NCI-H226 (cell line): ENCODE data around the gene PRPF38B.

Experiments used
- DNase-seq: peaks from one replicate; pipeline ENCODE4 v3.0.0-alpha.2; 2015

PRPF38B gene

DNA sequence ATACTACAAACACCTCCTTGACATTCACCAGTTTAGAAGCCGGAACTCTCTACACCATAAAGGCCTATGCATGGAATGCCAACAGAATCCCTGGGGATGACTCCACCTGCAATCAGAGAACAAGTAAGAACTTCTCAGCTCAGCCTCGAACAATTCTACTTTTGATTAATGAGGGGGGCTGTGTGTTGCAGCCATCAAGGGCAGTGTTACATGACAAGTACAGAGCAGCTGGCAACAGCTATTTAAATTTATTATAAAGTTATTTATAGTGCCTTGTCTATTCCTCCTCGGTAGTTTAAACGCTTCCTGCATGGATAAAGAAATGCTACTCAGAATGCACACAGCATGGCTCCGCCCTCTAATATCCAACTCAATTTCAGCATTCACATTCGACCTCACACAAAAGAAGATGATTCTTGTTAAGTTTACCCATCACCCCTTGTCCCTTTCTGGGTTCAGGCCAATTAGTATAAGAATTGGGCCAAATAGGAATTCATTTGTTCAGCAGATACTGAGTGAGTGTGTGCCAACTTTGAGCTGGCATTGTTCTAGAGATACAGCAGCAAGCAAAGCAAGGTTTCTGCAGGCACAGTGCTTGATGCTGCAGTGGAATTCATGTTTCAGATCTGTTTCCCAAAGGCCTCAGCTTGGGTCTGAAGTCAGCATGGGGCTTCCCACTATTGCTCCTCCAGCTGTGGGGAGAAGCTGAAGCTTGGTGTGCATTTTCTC lies 27.0 kb downstream of the PRPF38B start:
- no peak for DNase-seq

DNA sequence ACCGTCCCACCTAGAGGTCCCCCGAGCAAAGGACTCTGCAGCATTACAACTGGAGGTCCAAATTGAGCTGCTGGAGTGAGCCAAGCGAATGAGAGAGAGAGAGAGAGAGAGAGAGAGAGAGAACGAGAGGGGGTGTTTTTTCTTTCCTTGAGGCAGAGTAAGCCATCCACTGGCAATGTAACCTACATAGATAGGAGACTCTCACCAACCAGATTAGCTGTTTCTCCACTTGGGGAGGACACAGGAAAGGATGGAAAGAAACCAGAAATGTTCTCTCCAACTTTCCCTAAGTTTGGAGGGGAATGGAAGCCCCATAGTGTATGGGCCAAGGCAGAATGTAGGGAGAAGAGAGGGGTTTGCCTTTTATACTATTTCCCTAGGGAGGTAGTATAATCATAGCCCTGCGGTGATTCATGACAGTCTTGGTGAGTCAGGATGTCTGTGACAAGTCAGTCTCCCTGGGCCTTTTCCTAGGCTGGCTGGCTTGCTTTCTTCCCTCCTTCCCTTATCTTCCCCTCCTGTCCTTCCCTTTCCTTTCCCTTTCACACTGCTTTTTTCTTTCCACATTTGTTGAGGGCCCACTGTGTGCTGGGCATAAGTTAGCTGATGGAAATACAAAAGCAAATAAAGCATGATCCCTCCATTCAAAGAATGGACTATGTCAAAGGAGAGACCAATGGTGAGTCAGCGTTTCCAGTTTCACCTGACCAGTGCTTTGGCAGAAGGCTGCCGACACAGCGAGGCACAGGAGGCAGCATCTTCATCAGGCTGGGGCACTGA lies 27.7 kb downstream of the PRPF38B start:
- DNase-seq = peak; percentile 74

DNA sequence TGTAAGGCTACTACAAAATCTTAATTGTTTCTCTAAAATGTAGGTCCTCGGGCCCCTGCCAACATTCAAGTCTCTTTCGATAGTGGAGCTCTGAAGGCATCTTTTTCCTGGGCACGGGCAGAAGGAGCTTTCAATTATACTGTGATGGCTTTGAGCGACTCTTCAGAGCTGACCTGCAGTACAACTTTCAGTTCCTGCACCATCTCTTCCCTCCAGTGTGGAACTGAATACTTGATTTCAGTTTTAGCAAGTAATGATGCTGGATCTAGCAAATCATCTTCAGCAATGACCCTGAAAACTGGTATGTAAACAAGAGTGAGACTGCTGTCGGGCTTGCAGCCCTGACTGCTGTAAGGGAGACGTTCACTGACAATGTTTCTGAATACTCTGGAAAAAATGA lies 30.2 kb downstream of the PRPF38B start:
- no peak for DNase-seq

- no peak for DNase-seq
Observed at GRCh38 chr1:108725906-108726305, 33.8 kb downstream of the PRPF38B start.

GRCh38 chr1:108728327-108728923 lies 36.3 kb downstream of the PRPF38B start:
- DNase-seq = no peak

DNA sequence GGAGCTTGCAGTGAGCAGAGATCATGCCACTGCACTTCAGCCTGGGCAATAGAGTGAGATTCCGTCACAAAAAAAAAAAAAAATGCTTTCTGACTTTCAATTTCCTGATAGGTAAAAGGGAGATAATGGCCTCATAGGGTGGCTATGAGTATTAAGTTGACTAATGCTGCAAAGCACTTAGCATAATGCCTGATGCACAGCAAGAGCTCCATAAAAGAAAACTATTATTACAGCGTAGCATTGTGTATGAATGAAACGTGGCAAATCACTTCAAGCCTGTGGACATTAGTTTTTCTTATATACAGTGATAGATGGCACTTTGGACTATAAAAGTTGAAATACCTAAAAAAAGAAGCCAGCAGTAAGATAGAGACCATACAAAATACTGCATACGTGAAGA lies 37.4 kb downstream of the PRPF38B start:
- DNase-seq = no peak

DNA sequence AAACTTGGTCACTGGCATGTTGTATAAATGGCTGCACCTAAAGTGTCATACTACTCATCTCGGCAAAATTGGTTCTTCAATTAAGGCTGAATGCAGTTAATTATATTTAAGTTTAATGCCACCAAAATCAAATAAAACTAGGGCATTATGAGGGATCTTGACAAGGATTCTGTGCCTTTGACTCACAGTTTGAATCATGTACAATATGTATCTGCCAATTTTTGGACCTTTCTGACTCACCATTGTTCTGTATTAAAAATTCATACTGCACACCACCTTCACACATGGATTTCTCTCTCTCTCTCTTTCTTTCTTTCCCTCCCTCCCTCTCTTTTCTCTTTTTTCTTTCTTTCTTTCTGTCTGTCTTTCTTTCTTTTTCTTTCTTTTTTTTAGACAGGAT lies 40.3 kb downstream of the PRPF38B start:
- no peak for DNase-seq

DNA sequence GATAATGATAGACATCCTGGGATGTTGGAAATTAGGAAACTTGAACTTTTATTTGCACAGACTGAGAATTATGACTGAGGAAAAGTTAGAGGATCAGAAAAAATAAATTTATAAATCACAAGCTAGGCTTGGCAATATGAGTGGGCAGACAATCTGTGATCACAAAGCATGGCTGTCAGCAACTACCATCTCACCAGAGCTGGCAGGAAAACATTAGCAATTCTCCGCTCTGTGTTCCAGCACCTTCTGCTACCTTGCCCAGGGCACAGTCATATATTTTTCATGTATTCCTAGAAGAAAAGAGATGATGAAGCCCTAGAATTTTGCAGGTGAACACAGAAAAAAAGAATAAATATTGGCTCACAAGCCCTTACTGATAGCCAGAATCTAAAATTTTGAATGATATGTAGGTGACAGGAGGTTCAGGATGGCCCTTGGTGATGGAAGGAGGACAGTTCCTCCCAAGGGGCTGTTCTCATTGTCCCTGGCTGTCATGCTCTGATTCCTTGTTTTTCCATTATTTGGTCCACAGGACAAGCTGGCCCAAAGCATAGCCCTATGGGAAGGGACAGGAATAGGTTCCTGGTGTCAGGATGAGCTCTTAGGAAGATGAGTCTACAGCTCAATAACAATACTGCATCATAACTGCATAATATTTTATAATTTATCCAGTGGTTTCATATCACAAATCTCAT lies 42.2 kb downstream of the PRPF38B start:
- no peak for DNase-seq

- DNase-seq = no peak
Observed at GRCh38 chr1:108742253-108742652, 50.1 kb downstream of the PRPF38B start.

DNA sequence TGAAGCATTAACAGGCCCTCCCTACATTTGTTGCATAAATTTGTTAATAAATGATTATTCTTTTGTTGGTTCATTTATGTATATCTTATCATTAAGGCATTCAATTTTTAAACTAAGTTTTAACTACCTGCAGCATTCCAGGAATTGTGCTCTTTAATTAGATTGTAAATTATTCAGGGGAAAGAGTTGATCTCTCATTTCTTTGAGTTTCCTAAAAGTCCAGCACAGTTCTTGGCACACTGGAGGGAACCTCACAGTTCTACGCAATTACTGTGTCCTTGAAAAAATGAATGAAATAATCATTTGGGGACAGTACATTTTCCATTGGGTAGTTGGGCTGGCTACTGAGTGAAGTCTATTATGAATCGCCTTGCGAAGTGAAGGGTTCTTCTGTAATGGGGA lies 53.9 kb downstream of the PRPF38B start:
- no peak for DNase-seq

DNA sequence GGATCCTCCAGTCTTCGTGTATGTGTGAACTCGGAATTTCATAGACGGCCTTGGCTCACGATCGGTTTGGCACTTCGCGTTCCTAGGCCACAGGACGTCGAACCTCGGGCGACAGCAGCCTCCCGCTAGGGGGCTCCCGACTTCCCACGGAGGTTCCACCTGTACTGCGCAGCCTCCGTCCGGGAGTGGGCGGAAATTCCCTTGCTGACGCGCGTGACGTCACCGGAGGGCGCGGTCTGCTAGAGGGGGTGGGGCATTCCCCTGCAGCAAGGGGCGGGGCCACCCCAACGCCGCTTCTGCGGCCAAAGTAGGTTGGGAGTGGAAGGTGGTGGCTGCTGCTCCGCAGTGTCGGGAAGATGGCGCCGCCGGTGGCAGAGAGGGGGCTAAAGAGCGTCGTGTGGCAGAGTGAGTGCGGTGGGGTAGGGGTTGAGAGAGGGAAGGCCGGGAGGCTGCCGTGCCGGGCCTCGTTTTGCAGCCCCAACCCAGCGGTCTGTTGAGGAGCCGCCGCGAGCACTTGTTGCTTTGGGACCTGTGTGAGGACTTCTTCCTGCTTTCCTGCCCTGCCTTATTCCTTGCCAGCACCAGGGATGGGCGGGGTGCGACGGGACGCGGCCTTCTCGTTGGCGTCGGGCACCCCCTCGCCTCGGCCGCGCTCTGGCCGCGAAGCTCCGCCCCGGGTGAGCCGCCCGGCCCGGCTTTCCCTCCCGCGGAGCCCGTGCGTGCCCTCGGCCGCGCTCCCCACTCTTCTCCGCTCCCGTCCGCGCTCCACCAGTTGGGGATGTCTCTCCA lies 54.5 kb downstream of the PRPF38B start, which contains the start of gene STXBP3:
STXBP3 (plus strand) TSS at position 293 of the 789 bp plus-strand sequence; CDS start at position 357, 64 bp downstream.
- peak; percentile 86 for DNase-seq

- DNase-seq = peak; percentile 83
Observed at GRCh38 chr1:108747171-108747850, 55.2 kb downstream of the PRPF38B start.

- DNase-seq = no peak
Observed at GRCh38 chr1:108747898-108748297, 55.8 kb downstream of the PRPF38B start.

GRCh38 chr1:108749081-108749480 lies 57.0 kb downstream of the PRPF38B start:
- no peak for DNase-seq

DNA sequence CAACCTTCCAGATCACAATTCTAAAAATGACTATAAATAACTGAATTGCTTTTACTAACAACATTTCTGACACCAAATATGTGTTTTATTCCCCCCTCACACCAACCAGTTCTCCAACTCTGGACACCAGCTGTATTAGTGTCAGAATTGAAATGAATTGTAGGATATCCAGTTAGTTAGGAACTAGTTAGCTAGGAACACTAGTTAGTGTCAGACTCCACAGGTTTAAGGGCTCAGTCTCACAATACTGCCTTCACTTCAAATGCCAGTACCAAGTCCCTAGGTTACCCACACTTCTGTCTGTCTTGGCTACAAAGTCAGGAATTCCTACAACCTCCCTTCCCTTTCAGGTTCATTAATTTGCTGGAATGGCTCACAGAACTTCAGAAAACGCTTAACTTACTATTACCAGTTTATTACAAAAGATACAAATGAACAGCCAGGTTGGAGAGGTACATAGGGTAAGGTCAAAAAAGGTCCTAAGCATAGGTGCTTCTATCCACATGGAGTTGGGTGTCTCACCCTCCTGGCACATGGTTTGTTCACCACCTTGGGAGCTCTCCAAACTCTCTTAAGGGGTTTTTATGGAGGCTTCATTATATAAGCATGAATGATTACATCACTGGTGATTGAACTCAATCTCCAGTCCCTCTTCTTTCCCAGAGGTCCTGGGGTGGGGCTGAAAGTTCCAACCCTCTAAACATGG lies 58.5 kb downstream of the PRPF38B start:
- DNase-seq = no peak
